Sigmoid colon (tissue), 7 donors: ENCODE results near the gene VAV3. TPM values are rescaled to one million over a fixed set of nuclear protein-coding genes. Genes with fewer than 3 reads are reported as not detected.

Source experiments
- DNase-seq: peaks from one replicate; pipeline ENCODE4 v3.0.0-alpha.2; 2019
- H3K27ac ChIP-seq, 4 donors: fragments of 200-600 bp; sonication (generic); one replicate each; pipeline ENCODE4 v1.5.1; 2016 to 2019; ENCODE audit warnings: mild to moderate bottlenecking in 1 of 4
- H3K27me3 ChIP-seq, 3 donors: fragments of 200-600 bp; sonication (generic); one replicate each; pipeline ENCODE4 v1.5.1; 2019; ENCODE audit warnings: mild to moderate bottlenecking in 1 of 3
- H3K36me3 ChIP-seq, 4 donors: fragments of 200-600 bp; sonication (generic); one replicate each; pipeline ENCODE4 v1.5.1; 2016 to 2019
- H3K4me1 ChIP-seq, 4 donors: fragments of 200-600 bp; sonication (generic); one replicate each; pipeline ENCODE4 v1.5.1; 2017 to 2019
- H3K4me3 ChIP-seq, 4 donors: fragments of 200-600 bp; sonication (generic); one replicate each; pipeline ENCODE4 v1.5.1; 2017 to 2019; ENCODE audit warnings: mild to moderate bottlenecking in 2 of 4, moderate library complexity in 1 of 4
- H3K9me3 ChIP-seq, 4 donors: fragments of 200-600 bp in 3 of 4; sonication (generic) in 3 of 4; one replicate each; pipeline versions ENCODE4 v1.5.1 to v1.6.1; 2013 to 2019
- EP300 ChIP-seq, 4 donors: sonication (generic); formaldehyde crosslinking; IDR thresholded peaks; one replicate each; pipeline ENCODE4 v1.6.1; 2017; ENCODE audit warnings: antibody characterized with exemption in 4 of 4
- POLR2A ChIP-seq, 2 donors: fragments of 450-650 bp; IDR thresholded peaks; one replicate each; pipeline ENCODE4 v1.6.1; 2016; ENCODE audit warnings: antibody characterized with exemption in 2 of 2, mild to moderate bottlenecking in 2 of 2, moderate library complexity in 2 of 2
- POLR2AphosphoS5 ChIP-seq, 4 donors: sonication (generic); formaldehyde crosslinking; IDR thresholded peaks; one replicate each; pipeline ENCODE4 v1.6.1; 2017; ENCODE audit warnings: antibody characterized with exemption in 4 of 4
- WGBS, 2 donors: extraction: QIAGEN DNeasy Blood & Tissue Kit; methylation state at CpG; one replicate each; pipeline ENCODE4 v1.1.7; 2013; 5-methylcytosine and 5-hydroxymethylcytosine counted together
- intact Hi-C: fragments of 100-400 bp; cut with DNase I; formaldehyde crosslinking; loops from one replicate; pipeline ENCODE4 v1.15.1; 2023
- polyA plus RNA-seq, 3 donors: library from polyadenylated mRNA; stranded (reverse); fragments of 200-250 nt; gene quantifications; one replicate each; pipeline ENCODE4 v1.2.3, GENCODE V29; 2013
- total RNA-seq, 4 donors: library from RNA; depleted of rRNA; stranded (reverse); fragments of >200 nt; gene quantifications; one replicate each; pipeline ENCODE4 v1.1.0, GENCODE V29; 2016
- TF ChIP-seq, protein P1 (sequence below), 4 experiments: fragments of 450-650 bp in 3 of 4; fragments of 200-600 bp in 1 of 4; IDR thresholded peaks; one replicate each; pipeline ENCODE4 v1.5.1; 2016 to 2019; ENCODE audit warnings: antibody characterized with exemption in 4 of 4, mild to moderate bottlenecking in 3 of 4, moderate library complexity in 2 of 4
- donor health status: healthy with polysubstance abuse.
- donor health status: Bipolar disorder and iron deficiency.
- donor health status: healthy.

The VAV3 gene
- total and polyA plus RNA-seq, 7 donors, result 3.5 to 72.1 (median 17.3) TPM

DNA sequence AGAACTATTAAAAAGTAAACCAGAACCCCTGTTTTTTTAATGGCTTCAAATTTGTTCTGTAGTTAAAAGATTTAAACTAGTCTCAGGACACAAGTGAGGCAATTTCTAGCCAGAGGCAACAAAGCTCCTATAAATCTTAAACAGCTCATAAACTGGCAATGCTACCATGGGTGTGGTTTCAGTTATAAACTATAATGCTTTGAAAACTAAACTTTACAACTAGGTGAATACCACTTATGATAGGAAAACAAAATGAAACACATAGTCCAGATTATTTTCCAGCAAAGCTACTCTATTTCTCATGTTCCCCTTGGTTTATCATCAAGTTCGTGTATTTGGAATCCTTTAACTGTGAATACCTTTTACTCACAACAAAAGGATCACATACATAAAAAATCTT is 282.5 kb downstream of the VAV3 start:
- TF ChIP-seq, protein P1, sequence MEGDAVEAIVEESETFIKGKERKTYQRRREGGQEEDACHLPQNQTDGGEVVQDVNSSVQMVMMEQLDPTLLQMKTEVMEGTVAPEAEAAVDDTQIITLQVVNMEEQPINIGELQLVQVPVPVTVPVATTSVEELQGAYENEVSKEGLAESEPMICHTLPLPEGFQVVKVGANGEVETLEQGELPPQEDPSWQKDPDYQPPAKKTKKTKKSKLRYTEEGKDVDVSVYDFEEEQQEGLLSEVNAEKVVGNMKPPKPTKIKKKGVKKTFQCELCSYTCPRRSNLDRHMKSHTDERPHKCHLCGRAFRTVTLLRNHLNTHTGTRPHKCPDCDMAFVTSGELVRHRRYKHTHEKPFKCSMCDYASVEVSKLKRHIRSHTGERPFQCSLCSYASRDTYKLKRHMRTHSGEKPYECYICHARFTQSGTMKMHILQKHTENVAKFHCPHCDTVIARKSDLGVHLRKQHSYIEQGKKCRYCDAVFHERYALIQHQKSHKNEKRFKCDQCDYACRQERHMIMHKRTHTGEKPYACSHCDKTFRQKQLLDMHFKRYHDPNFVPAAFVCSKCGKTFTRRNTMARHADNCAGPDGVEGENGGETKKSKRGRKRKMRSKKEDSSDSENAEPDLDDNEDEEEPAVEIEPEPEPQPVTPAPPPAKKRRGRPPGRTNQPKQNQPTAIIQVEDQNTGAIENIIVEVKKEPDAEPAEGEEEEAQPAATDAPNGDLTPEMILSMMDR (IDR thresholded peaks at IDR 0.05), result no peak
- TF ChIP-seq EP300 (IDR thresholded peaks at IDR 0.05), result peak in 1 of 4 donors; percentile 38
- no peak for TF ChIP-seq POLR2A (IDR thresholded peaks at IDR 0.05)
- peak in 3 of 4 donors; percentile 31 to 69 (median 58) for TF ChIP-seq POLR2AphosphoS5 (IDR thresholded peaks at IDR 0.05)
- H3K9me3 ChIP-seq, result no peaks in the 10 kb centered on the region
- H3K27ac ChIP-seq, result peak overlapping the region in 3 of 4 donors; percentile 74 to 76 (median 74)
- no peak for DNase-seq
- WGBS, 2 donors, result 8 to 65% methylated on average over 1 of the region's 1 CpG
- H3K4me1 ChIP-seq, result peaks cover 0 to 57% (median 17%) of the 10 kb centered on the region in 4 donors
- intact Hi-C loops, result loop anchor here (2.0 kb wide), 1 partner anchor 42 kb away; no protein-coding TSS in a partner anchor
- H3K4me3 ChIP-seq, result no peak overlapping the region
- H3K36me3 ChIP-seq, result no peaks in the 10 kb centered on the region
- H3K27me3 ChIP-seq, result no peaks in the 10 kb centered on the region

DNA sequence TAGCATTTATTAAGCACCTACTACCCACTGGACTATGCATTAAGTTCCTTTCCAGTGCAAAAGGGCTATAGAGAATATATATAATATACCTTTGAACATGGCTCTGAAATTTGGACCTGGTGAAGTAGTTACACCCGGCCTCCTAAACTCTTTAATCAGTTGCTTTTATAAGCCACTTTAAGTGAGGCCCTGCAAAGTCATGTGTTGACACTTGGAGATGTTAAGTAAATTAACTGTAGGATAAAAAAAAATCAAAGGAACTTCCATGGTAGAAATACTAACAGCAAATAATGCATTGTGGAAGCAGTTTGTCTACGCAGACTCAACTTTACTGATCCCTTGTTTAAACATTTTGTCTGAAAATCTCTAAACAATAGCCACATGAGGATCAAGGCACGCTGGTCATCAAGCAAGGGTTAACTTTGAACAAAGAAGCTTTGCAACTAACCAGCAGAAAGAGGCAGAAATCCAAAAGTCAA is 283.9 kb downstream of the VAV3 start:
- no peaks in the 10 kb centered on the region for H3K36me3 ChIP-seq
- intact Hi-C loops, result no loop called here
- H3K27ac ChIP-seq, result peak overlapping the region in 2 of 4 donors; percentile 74 to 76

DNA sequence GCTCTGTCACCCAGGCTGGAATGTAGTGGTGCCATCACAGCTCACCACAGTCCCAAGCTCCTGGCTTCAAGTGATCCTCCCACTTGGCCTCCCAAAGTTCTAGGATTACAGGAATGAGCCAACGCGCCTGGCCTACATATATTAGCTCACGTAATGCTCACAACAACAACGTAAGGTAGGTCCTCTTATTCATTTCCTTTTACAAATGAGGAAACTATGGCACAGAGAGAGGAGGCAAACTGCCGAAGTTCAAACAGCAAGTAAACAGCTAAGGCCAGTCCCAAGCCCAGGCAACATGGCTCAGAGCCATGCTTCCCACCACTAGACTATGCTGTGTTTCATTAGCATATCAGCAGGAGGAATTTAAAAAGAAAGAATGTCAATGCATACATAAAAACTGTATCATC is 284.4 kb downstream of the VAV3 start:
- Histone ChIP-seq H3K27me3 (no peaks in the 10 kb centered on the region), H3K4me1 (peaks cover 0 to 49% (median 17%) of the 10 kb centered on the region in 4 donors), H3K36me3 (no peaks in the 10 kb centered on the region), H3K4me3 (no peak overlapping the region), H3K9me3 (no peaks in the 10 kb centered on the region), H3K27ac (peak overlapping the region in 2 of 4 donors; percentile 24 to 74)
- TF ChIP-seq, protein P1 (IDR thresholded peaks at IDR 0.05), result no peak
- TF ChIP-seq POLR2AphosphoS5 (IDR thresholded peaks at IDR 0.05) (no peak), POLR2A (IDR thresholded peaks at IDR 0.05) (no peak), EP300 (IDR thresholded peaks at IDR 0.05) (no peak)
- 21 to 64% methylated on average over 5 of the region's 5 CpGs for WGBS, 2 donors
- intact Hi-C loops, result no loop called here
- DNase-seq, result no peak

More for the DNA sequence above, 283.9 kb downstream of the VAV3 start:
- Histone ChIP-seq H3K27me3 (no peaks in the 10 kb centered on the region), H3K4me3 (no peak overlapping the region), H3K9me3 (no peaks in the 10 kb centered on the region), H3K4me1 (peaks cover 0 to 49% (median 17%) of the 10 kb centered on the region in 4 donors)
- no peak for DNase-seq
- 10 to 59% methylated on average over 3 of the region's 3 CpGs for WGBS, 2 donors
- TF ChIP-seq, protein P1 (IDR thresholded peaks at IDR 0.05), result no peak
- TF ChIP-seq POLR2AphosphoS5 (IDR thresholded peaks at IDR 0.05), result no peak
- no peak for TF ChIP-seq EP300 (IDR thresholded peaks at IDR 0.05)
- no peak for TF ChIP-seq POLR2A (IDR thresholded peaks at IDR 0.05)

DNA sequence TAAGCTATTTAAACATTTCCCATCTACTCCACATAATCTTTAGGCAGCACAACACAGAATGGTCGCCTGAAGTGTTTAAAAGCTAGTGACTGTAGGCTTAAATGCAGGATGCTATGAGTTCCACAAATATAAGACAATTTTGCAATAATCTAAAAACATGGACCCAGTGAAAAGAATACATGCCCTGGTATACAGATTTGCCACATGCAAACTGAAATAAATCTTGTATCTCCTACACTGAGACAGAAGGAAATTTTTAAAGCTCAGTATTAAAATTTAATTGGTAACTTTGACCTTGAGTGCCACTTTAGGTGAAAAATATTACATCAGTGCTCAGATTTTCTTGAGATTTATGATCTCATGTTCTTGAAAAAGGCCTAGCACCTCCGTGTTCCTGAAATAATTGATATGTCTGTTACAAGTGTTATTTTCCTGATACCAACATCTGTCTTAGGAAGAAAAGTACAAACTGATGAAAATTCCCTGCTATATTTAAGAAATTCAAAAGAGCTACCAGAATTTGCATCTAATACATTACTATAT is 285.5 kb downstream of the VAV3 start:
- intact Hi-C loops, result no loop called here

More for the DNA sequence above, 285.5 kb downstream of the VAV3 start:
- Histone ChIP-seq H3K4me1 (peaks cover 0 to 47% (median 11%) of the 10 kb centered on the region in 4 donors), H3K9me3 (peaks cover 0 to 3% (median 0%) of the 10 kb centered on the region in 4 donors), H3K4me3 (no peak overlapping the region), H3K27ac (no peak overlapping the region), H3K36me3 (no peaks in the 10 kb centered on the region), H3K27me3 (no peaks in the 10 kb centered on the region)
- TF ChIP-seq POLR2AphosphoS5 (IDR thresholded peaks at IDR 0.05) (no peak), POLR2A (IDR thresholded peaks at IDR 0.05) (no peak), EP300 (IDR thresholded peaks at IDR 0.05) (no peak)
- TF ChIP-seq, protein P1 (IDR thresholded peaks at IDR 0.05), result no peak
- 19 to 67% methylated on average over 2 of the region's 2 CpGs for whole genome bisulfite sequencing, 2 donors
- DNase-seq, result no peak
